Dedifferentiated amniotic fluid mesenchymal stem cell (primary cell): ENCODE results near the gene XKR7.
"Not testable (repeated sequence)": the region's sequence is repeated elsewhere in the genome, so short reads cannot be mapped to it uniquely, and the experiment has no call there.

Experiments used
- DNase-seq: peaks from one replicate; pipeline ENCODE4 v3.0.0-alpha.2; 2016; ENCODE audit errors: extremely low spot score

Gene XKR7, protein sequence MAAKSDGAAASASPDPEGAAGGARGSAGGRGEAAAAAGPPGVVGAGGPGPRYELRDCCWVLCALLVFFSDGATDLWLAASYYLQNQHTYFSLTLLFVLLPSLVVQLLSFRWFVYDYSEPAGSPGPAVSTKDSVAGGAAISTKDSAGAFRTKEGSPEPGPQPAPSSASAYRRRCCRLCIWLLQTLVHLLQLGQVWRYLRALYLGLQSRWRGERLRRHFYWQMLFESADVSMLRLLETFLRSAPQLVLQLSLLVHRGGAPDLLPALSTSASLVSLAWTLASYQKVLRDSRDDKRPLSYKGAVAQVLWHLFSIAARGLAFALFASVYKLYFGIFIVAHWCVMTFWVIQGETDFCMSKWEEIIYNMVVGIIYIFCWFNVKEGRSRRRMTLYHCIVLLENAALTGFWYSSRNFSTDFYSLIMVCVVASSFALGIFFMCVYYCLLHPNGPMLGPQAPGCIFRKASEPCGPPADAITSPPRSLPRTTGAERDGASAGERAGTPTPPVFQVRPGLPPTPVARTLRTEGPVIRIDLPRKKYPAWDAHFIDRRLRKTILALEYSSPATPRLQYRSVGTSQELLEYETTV

GRCh38 chr20:31967830-31968249 is at the start of gene XKR7:
Gene XKR7, plus strand, starts transcription at chr20:31968151. Its CDS starts 25 bp downstream, at chr20:31968176.
- no peak for DNase-seq

- no peak for DNase-seq
These were observed 49.4 kb upstream of the XKR7 start for GRCh38 chr20:31918466-31919105.

- no peak for DNase-seq
These were observed 48.4 kb upstream of the XKR7 start for GRCh38 chr20:31919410-31920155.

- DNase-seq, result no peak
These were observed 47.6 kb upstream of the XKR7 start for GRCh38 chr20:31920275-31920855.

- DNase-seq, result not testable (repeated sequence)
These were observed 46.5 kb upstream of the XKR7 start for GRCh38 chr20:31921480-31921879.

GRCh38 chr20:31922181-31922580 is 45.8 kb upstream of the XKR7 start:
- no peak for DNase-seq

DNA sequence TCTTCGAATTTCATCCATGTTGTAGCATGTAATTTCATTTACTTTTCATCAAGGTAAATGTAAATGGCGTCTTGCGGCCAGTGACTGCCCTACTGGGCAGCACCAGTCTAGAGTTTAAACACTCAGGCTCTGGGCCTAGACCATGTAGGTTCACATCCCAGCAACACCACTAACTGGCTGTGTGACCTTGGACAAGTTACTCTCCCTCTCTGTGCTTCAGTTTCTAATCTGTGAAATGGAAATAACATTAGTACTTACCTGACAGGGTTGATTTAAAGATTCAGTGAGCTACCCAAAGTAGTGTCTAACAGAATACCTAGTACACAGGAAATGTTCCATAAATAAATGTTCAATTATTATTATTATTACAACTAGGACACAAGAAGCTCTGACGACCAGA is 45.4 kb upstream of the XKR7 start:
- no peak for DNase-seq

DNA sequence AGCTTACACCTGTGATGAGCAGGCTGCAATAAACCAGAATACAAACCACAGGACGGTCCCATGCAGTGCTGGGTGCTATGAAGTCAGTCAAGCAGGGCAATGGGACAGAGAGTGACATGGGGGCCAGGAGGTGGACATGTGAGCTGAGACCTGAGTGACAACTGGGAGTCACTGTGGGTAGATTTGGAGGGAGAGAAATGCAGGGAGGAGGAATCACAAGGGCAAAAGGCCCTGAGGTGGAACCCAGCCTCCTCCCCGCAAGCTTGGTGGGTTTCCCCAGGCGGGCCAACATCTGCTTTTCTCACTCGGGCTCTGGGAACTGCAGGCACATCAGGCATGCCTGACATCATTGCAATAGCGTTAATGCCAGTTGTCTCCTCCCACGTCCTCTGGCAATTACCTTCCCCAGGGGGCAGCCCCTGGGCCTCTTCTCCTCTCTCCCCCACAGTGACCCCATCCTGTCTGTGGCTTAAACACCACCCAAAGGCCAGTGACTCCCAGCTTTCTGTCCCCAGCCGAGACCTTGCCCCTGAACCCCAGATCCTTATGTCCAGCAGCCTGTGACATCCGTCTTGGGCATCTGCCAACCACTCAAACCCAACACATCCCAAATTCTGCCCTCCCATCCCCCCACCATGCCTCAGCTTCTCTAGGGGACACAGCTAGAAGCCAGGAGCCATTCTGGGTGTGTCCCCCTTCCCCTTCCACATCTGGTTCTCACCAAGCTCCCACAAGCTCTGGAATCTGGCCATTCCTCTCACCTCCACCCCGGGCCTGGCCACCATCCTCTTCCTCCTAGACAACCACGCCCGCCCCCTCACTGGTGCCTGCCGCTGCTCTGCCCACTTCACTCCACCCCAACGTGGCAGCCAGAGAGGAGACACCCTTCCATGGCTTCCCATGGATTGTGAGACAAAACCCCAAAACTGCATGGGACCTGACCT is 44.3 kb upstream of the XKR7 start:
- DNase-seq, result no peak

GRCh38 chr20:31924561-31924960 is 43.4 kb upstream of the XKR7 start:
- DNase-seq, result no peak

GRCh38 chr20:31925631-31926030 is 42.3 kb upstream of the XKR7 start:
- DNase-seq, result no peak

DNA sequence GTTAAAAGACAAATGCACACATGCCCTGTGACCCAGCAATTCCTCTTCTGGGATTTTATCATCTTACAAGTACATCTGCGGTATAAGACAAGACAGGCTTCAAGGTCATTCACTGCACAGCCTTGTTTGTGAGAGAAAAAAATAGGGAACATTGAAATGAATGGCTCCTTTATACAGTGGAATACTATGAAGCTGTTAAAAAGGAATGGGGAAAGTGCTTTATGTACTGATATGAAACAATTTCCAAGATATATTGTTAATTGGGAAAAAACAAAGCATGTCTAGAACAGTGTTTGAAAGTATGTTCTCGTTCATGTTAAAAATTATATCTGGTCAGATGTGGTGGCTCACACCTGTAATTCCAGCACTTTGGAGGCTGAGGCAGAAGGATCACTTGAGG is 41.5 kb upstream of the XKR7 start:
- DNase-seq, result no peak

- DNase-seq, result no peak
These were observed 40.3 kb upstream of the XKR7 start for GRCh38 chr20:31927627-31928159.

GRCh38 chr20:31929631-31930030 is 38.3 kb upstream of the XKR7 start:
- DNase-seq, result not testable (repeated sequence)

- no peak for DNase-seq
These were observed 37.2 kb upstream of the XKR7 start for GRCh38 chr20:31930779-31931178.

- no peak for DNase-seq
These were observed 34.3 kb upstream of the XKR7 start for GRCh38 chr20:31933698-31934097.

GRCh38 chr20:31934491-31934890 is 33.5 kb upstream of the XKR7 start:
- no peak for DNase-seq

- DNase-seq, result no peak
These were observed 32.8 kb upstream of the XKR7 start for GRCh38 chr20:31934968-31935764.

GRCh38 chr20:31936420-31936819 is 31.5 kb upstream of the XKR7 start:
- DNase-seq, result no peak

DNA sequence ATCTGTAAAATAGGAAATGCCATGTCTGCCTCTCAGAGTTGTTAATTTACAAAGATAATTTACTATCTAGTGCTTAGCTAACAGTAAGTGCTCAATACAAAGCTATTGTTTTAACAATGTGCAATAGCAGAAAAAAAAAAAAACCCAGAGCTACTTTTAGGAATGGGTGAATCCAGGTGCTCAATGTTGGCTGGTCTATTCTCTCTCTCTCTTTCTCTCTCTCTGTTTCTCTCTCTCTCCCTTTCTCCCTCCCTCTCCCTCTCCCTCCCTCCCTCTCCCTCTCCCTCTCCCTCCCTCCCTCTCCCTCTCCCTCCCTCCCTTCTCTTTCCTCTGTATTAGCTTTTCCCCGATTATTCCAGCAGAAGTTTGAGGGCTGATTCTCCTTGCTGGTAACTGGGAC is 30.1 kb upstream of the XKR7 start:
- DNase-seq, result no peak

DNA sequence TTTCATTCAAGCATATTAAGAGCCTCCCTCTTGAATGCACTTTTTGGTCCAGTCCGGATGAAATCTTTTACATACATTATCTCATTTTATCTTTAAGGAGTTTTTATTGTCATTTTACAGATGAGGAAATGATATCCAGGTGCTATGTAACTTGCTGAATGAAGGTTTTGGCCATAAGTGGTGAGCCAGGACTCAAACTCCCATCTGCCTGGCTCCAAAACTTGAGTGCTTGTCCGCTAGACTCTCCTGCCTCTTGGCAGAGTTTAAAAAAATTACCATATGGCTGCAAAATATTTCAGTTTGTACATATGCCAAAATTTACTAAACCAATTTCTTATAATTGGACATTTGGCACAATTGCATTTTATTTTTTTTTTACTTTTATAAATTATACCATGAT is 28.3 kb upstream of the XKR7 start:
- no peak for DNase-seq
